NCI-H187 (cell line): ENCODE results near the gene AFG3L2.
A peak's percentile ranks its signal among the peaks of the same experiment; 100 is the strongest.
"Not testable (repeated sequence)": the region's sequence is repeated elsewhere in the genome, so short reads cannot be mapped to it uniquely, and the experiment has no call there.

Experiments
- DNase-seq, 2 experiments: peaks; one replicate each; lab custom pipeline; 2025; lab: John Stamatoyannopoulos, UW

Gene AFG3L2

DNA sequence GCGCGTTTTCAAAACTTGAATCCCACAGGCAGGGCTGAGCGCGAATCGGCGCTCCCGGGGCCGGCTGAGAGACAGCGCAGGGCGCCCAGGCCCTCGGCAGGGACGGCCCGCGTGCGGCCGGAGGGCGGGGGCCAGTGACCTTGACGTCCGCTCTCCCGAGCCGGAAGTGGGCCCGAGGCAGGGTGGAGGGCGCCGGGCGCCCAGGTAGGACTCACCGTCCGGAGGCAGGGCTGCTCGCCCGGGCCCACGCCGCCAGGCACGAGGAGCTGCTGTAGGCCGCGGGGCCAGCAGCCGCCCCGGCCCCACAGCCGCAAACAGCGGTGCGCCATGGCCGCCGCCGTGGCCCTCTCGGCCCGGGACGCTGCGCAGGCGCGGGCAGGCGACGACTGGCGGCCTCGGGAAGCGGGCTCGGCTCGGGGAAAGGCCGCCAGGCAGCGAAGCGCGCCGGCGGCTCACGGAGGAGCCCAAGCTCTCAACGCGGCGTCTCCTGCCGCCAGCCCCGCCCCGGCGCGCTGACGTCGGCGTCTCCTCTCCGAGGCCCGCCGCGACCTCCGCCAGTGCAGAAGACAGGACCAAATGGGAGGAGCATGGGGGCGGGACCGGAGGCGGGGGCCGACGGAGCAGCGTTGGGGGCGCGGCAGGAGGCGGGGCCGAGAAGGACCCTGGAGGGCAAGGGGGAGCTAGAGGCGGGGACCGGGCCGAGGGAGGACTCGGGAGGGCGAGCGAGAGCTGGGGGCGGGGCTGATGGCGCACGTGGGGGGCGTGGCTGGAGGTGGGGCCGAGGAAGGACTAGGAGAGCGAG, at the start of gene AFG3L2:
TSS of gene AFG3L2 (minus strand) at position 474 of the 802 bp plus-strand sequence. CDS start at position 329, 145 bp downstream.
- peak; percentile 92 to 97 for DNase-seq

DNA sequence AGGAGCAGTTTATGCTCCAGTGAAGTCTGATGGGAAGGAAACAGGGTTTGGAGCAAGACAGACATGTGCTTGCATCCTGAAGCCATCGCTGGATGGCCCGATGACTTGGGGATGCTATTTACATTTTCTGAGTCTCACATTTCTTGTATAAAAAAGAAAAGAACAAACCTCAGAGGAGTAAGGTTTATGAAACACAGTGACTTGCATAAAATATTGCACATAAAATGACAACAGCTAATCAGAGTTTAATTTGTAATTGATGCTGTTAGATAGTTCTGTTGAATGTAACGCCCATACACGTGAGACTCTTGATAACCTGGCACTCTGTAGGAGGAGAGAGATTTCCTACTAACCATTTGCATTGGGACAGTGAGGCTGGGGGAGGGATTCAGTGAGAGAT, 47.2 kb upstream of the AFG3L2 start:
- no peak for DNase-seq

GRCh38 chr18:12423820-12424219, 46.8 kb upstream of the AFG3L2 start:
- DNase-seq: no peak

DNA sequence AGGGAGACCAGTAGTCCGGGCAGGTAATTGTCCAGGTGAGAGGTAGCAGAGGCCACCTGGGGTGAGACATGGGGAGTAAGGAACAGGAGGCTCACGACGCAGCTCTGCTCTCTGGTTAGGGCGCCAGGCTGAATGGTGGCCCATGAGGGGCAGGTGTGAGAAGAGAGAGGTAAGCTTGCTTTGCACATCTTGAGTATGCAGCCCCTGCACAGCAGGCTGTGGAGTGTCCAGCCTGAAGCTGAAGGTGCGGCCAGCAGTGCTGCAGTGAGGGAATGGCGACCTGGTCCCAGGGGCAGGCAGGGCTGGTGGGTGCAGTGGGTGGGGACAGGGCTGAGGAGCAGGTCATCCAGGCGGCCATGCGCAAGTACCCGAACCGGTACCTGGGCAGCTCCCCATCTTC, 46.4 kb upstream of the AFG3L2 start:
- DNase-seq: no peak

GRCh38 chr18:12422936-12423335, 45.9 kb upstream of the AFG3L2 start:
- no peak for DNase-seq

GRCh38 chr18:12421732-12422131, 44.7 kb upstream of the AFG3L2 start:
- DNase-seq: no peak

DNA sequence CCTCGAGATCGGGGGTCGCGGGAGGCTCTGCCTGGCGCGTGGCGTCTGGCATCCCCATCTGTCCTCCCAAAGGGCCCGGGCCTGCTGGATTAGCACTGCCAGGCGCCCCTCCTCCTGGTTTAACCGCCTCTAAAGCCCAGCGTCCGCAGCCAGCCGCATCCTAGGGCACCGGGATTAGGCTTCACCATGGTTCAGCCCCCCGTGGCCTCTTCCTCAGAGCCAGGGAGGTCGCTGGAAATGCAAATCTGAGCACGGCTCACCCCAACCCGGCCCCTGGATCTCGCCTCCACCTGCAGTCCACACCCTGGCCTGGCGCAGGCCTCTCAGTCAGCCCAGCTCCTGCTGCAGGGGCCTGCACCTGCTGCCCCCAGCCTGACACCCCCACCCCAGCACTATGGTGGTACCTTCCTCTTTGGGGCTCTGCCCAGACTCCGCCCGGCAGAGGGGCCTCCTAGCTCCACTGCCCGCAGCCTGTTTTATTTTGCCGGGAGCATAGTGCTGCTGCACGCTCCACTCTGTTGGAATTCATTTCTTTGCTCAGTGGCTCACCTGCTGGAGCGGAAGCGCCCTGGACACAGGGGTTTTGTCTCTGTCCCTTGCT, 43.9 kb upstream of the AFG3L2 start:
- no peak for DNase-seq

- no peak for DNase-seq
Measured at GRCh38 chr18:12417687-12418086, 40.7 kb upstream of the AFG3L2 start.

- DNase-seq: no peak
Measured at GRCh38 chr18:12416098-12416729, 39.2 kb upstream of the AFG3L2 start.

GRCh38 chr18:12411456-12411855, 34.4 kb upstream of the AFG3L2 start:
- no peak for DNase-seq

DNA sequence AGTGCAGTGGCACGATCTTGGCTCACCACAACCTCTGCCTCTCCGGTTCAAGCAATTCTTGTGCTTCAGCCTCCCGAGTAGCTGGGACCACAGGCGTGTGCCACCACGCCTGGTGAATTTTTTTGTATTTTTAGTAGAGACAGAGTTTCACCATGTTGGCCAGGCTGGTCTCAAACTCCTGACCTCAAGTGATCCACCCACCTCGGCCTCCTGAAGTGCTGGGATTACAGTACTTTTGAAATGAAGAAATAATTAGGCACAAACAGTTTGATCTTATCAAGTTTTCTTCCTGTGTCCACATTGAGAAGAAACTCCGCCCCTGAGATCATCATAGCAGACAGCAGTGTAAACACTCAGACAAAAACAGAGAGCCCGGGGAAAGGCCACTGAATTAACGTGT, 33.7 kb upstream of the AFG3L2 start:
- DNase-seq: not testable (repeated sequence)

GRCh38 chr18:12410081-12410481, 33.1 kb upstream of the AFG3L2 start:
- DNase-seq: no peak

GRCh38 chr18:12409469-12409868, 32.4 kb upstream of the AFG3L2 start:
- DNase-seq: no peak

DNA sequence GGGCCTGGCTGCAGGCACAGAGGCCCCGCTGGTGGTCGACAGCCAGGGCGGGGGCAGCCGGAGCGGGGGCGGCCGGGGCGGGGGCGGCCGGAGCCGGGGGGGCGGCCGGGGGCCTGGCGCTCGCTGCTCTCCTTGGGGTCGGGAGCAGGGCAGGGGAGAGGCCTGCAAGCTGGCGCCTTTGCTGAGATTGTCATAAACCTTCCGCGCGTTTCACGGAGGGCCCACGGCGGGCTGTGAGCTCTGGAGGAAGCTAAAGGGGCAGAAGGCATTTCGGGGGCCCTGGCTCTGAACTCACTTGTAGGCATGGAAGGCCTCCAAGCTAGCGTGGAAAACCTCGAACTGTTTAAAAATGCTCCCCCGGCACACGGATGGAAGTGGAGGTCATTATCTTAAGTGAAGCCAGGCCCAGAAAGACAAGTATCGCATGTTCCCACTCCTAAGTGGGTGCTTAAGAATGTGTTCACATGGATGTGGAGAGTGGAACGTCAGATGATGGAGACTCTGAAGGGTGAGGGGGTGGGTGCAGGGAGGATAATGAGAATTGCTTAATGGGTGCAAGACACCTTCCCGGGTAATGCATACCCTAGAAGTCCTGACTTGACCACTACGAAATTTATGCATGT, 31.3 kb upstream of the AFG3L2 start:
- no peak for DNase-seq

- DNase-seq: no peak
Measured at GRCh38 chr18:12406371-12407111, 29.5 kb upstream of the AFG3L2 start.

GRCh38 chr18:12405066-12405465, 28.0 kb upstream of the AFG3L2 start:
- DNase-seq: no peak

DNA sequence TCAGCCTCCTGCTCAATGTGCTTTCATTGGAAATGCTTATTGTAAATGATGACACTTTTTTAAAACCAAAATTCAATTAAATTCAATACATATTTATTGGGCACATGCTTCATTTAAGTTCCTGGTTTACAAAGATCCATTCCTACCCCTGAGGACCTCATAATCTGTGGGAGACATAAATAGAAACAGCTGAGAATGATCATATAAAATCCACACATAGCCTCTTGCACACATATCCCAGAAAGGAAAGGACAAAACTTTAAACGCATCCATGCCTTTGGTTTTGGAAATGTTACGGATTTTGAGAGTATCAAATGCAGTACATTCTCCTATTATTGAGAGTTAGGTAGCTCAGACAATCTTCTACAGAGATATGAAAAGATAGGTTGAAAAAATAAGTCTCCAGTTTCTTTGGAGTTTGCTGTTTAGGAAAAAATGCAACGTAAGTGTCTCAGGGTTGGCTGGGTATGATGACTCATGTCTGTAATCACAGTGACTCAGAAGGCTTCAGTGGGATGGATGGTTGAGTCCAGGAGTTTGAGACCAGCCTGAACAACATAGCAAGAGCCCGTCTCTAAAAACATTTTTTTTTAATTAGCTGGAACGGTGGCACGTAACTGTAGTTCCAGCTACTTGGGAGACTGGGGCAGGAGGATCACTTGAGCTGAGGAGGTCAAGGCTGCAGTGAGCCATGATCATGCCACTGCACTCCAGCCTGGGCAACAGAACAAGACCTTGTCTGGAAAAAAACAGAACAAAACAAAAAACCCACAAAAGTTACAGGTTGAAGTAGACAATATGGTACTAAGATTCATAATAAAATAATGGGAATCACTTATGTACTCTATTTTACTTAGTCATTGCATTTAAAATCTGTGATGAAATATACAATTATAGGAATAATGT, 26.8 kb upstream of the AFG3L2 start:
- DNase-seq: no peak

DNA sequence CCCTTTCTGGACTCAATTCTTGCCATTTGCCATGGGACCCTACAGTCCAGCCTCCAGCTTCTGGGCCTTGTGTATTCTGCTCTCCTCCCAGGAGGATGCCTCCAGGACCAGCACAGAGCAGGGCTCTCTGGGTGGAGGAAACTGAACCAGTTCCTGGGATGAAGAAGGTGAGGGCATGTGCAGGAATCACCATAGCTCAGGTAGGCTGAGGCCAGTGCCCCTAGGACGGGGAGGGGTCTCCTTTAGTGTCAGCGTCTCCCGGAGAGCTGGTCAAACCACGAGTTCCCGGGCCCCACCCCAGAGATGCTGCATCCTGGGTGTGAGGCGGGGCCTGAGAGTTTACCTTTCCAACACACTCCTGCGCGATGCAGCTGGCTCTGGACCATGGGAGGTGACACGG, 24.9 kb upstream of the AFG3L2 start:
- no peak for DNase-seq

- no peak for DNase-seq
Measured at GRCh38 chr18:12399231-12399630, 22.2 kb upstream of the AFG3L2 start.

DNA sequence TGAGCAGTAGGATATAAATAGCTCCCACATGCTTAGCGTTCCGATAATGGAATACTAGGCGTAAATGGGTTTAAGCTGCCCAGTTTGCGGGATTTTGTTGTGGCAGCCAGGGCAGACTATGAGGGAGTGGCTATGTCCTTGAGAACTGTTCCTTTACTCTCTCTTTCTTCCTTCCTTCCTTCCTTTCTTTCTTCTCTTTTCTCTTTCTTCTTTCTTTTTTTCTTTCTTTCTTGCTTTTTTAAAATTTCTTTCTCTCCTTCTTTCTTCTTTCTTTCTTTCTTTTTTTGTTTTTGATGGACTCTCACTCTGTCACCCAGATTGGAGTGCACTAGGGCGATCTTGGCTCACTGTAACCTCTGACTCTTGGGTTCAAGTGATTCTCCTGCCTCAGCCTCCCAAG, 21.6 kb upstream of the AFG3L2 start:
- DNase-seq: no peak

GRCh38 chr18:12397793-12398192, 20.8 kb upstream of the AFG3L2 start:
- DNase-seq: no peak
